RWPE2 (cell line): ENCODE data around the gene ZNF484.
"Not testable (repeated sequence)": the region's sequence is repeated elsewhere in the genome, so short reads cannot be mapped to it uniquely, and the experiment has no call there.

Source experiments
- ATAC-seq: fragments of 200-7000 bp; cut with Tn5 transposase; 3 replicates; pipeline ENCODE4 v1.9.1; 2021; ENCODE audit warnings: low read depth
- DNase-seq: peaks from one replicate; pipeline ENCODE4 v3.0.0-alpha.2; 2020; ENCODE audit warnings: low spot score
- H3K27ac ChIP-seq: fragments of 450-650 bp; 2 replicates; pipeline ENCODE4 v1.5.1; 2017; ENCODE audit warnings: mild to moderate bottlenecking; ENCODE audit not compliant: poor library complexity, severe bottlenecking
- H3K27me3 ChIP-seq: fragments of 250-450 bp; sonication (Bioruptor Pico); 2 replicates; pipeline ENCODE4 v1.5.1; 2021; ENCODE audit warnings: mild to moderate bottlenecking, moderate library complexity; ENCODE audit not compliant: insufficient read depth, poor library complexity, severe bottlenecking
- H3K36me3 ChIP-seq: fragments of 250-450 bp; sonication (Bioruptor Pico); 2 replicates; pipeline ENCODE4 v1.5.1; 2020; ENCODE audit warnings: low read depth, mild to moderate bottlenecking, moderate library complexity
- H3K4me1 ChIP-seq: fragments of 250-450 bp; sonication (Bioruptor Pico); 2 replicates; pipeline ENCODE4 v1.5.1; 2021; ENCODE audit warnings: mild to moderate bottlenecking, moderate library complexity; ENCODE audit not compliant: insufficient read depth, poor library complexity, severe bottlenecking
- H3K4me3 ChIP-seq: fragments of 250-450 bp; sonication (Bioruptor Pico); 2 replicates; pipeline ENCODE4 v1.5.1; 2021; ENCODE audit warnings: mild to moderate bottlenecking, moderate library complexity; ENCODE audit not compliant: severe bottlenecking
- H3K9me3 ChIP-seq: fragments of 250-450 bp; sonication (Bioruptor Pico); 2 replicates; pipeline ENCODE4 v1.5.1; 2021; ENCODE audit warnings: mild to moderate bottlenecking, moderate library complexity; ENCODE audit not compliant: severe bottlenecking
- CTCF ChIP-seq: fragments of 450-650 bp; IDR thresholded peaks from one replicate; pipeline ENCODE4 v1.5.1; 2017; ENCODE audit warnings: mild to moderate bottlenecking, moderate library complexity; ENCODE audit not compliant: poor library complexity, severe bottlenecking

The ZNF484 gene

GRCh38 chr9:92897323-92897722, 19.5 kb upstream of the ZNF484 start:
- TF ChIP-seq CTCF: no peak
- Histone ChIP-seq H3K9me3 (no peaks in the 10 kb centered on the region), H3K4me1 (no peaks in the 10 kb centered on the region)

GRCh38 chr9:92895812-92896436, 18.1 kb upstream of the ZNF484 start:
- ATAC-seq: no peak
- no peak for TF ChIP-seq CTCF

More at GRCh38 chr9:92897323-92897722, 19.5 kb upstream of the ZNF484 start:
- H3K27me3 ChIP-seq: no peaks in the 10 kb centered on the region
- no peaks in the 10 kb centered on the region for H3K36me3 ChIP-seq
- no peak overlapping the region for H3K27ac ChIP-seq
- DNase-seq (no peak), ATAC-seq (no peak)
- H3K4me3 ChIP-seq: no peak overlapping the region

GRCh38 chr9:92894711-92895362, 17.0 kb upstream of the ZNF484 start:
- ATAC-seq (no peak), DNase-seq (no peak)
- Histone ChIP-seq H3K4me1 (no peaks in the 10 kb centered on the region), H3K36me3 (no peaks in the 10 kb centered on the region), H3K4me3 (no peak overlapping the region), H3K9me3 (no peaks in the 10 kb centered on the region), H3K27ac (no peak overlapping the region), H3K27me3 (no peaks in the 10 kb centered on the region)
- no peak for TF ChIP-seq CTCF

More at GRCh38 chr9:92895812-92896436, 18.1 kb upstream of the ZNF484 start:
- no peaks in the 10 kb centered on the region for H3K27me3 ChIP-seq
- H3K4me3 ChIP-seq: no peak overlapping the region
- DNase-seq: no peak
- no peaks in the 10 kb centered on the region for H3K4me1 ChIP-seq
- no peaks in the 10 kb centered on the region for H3K9me3 ChIP-seq
- H3K36me3 ChIP-seq: no peaks in the 10 kb centered on the region
- no peak overlapping the region for H3K27ac ChIP-seq

GRCh38 chr9:92893916-92894610, 16.2 kb upstream of the ZNF484 start:
- H3K27ac ChIP-seq, ATAC-seq, H3K4me3 ChIP-seq, H3K36me3 ChIP-seq, H3K9me3 ChIP-seq, H3K27me3 ChIP-seq, H3K4me1 ChIP-seq, DNase-seq: not testable (repeated sequence)

GRCh38 chr9:92892276-92892675, 14.4 kb upstream of the ZNF484 start:
- H3K4me3 ChIP-seq, H3K27ac ChIP-seq, DNase-seq, H3K27me3 ChIP-seq, H3K9me3 ChIP-seq, H3K36me3 ChIP-seq, H3K4me1 ChIP-seq, ATAC-seq: not testable (repeated sequence)
